ENCODE measurements around the gene NAT16. TPM values are rescaled to one million over a fixed set of nuclear protein-coding genes. Genes with fewer than 3 reads are reported as not detected.
"Not testable (repeated sequence)": the region's sequence is repeated elsewhere in the genome, so short reads cannot be mapped to it uniquely, and the experiment has no call there.

The NAT16 gene
- total RNA-seq, 1 donor from 2014 or later = not detected

- Mint-ChIP-seq H3K9me3 (ENCODE audit: low read depth) (no peaks in the 10 kb centered on the region), H3K27me3 (ENCODE audit: low read depth) (peaks cover 5% of the 10 kb centered on the region), H3K4me1 (ENCODE audit: low read depth) (no peaks in the 10 kb centered on the region), H3K27ac (ENCODE audit: unreplicated experiment) (no peak overlapping the region), H3K4me3 (ENCODE audit: unreplicated experiment) (no peak overlapping the region), H3K36me3 (ENCODE audit: low read depth) (peaks cover 31% of the 10 kb centered on the region)
- TF ChIP-seq, protein P1, sequence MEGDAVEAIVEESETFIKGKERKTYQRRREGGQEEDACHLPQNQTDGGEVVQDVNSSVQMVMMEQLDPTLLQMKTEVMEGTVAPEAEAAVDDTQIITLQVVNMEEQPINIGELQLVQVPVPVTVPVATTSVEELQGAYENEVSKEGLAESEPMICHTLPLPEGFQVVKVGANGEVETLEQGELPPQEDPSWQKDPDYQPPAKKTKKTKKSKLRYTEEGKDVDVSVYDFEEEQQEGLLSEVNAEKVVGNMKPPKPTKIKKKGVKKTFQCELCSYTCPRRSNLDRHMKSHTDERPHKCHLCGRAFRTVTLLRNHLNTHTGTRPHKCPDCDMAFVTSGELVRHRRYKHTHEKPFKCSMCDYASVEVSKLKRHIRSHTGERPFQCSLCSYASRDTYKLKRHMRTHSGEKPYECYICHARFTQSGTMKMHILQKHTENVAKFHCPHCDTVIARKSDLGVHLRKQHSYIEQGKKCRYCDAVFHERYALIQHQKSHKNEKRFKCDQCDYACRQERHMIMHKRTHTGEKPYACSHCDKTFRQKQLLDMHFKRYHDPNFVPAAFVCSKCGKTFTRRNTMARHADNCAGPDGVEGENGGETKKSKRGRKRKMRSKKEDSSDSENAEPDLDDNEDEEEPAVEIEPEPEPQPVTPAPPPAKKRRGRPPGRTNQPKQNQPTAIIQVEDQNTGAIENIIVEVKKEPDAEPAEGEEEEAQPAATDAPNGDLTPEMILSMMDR (IDR thresholded peaks at IDR 0.05) = no peak
- DNase-seq (ENCODE audit: low spot score) = no peak
These were observed 27.4 kb upstream of the NAT16 start for GRCh38 chr7:101207459-101207858.

DNA sequence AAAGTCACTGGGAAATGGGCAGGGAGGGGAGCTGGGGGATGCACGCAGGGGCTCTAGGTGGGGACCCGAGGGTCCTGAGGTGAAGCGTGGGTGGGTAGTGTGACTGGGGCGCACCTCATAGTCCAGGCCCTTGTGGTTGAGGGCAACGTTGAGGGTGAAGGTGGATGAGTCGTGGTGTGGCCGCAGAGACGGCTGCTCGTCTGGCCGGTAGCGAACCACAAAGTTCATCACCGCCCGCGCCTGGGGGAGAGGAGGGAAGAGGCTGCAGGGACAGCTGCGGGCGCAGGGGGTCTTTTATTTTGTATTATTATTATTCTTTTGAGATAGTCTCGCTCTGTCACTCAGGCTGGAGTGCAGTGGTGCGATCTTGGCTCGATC, 26.6 kb upstream of the NAT16 start:
- H3K4me1 Mint-ChIP-seq (ENCODE audit: low read depth) = no peaks in the 10 kb centered on the region
- no peak for DNase-seq (ENCODE audit: low spot score)
- peaks cover 28% of the 10 kb centered on the region for H3K36me3 Mint-ChIP-seq (ENCODE audit: low read depth)
- peaks cover 6% of the 10 kb centered on the region for H3K27me3 Mint-ChIP-seq (ENCODE audit: low read depth)
- no peak overlapping the region for H3K4me3 Mint-ChIP-seq (ENCODE audit: unreplicated experiment)
- H3K9me3 Mint-ChIP-seq (ENCODE audit: low read depth) = no peaks in the 10 kb centered on the region
- TF ChIP-seq, protein P1 (IDR thresholded peaks at IDR 0.05) = no peak
- no peak overlapping the region for H3K27ac Mint-ChIP-seq (ENCODE audit: unreplicated experiment)

- no peak for DNase-seq (ENCODE audit: low spot score)
- Mint-ChIP-seq H3K4me3 (ENCODE audit: unreplicated experiment) (no peak overlapping the region), H3K27ac (ENCODE audit: unreplicated experiment) (no peak overlapping the region), H3K27me3 (ENCODE audit: low read depth) (peaks cover 7% of the 10 kb centered on the region), H3K9me3 (ENCODE audit: low read depth) (no peaks in the 10 kb centered on the region), H3K36me3 (ENCODE audit: low read depth) (peaks cover 26% of the 10 kb centered on the region), H3K4me1 (ENCODE audit: low read depth) (peaks cover under 1% of the 10 kb centered on the region)
- TF ChIP-seq, protein P1 (IDR thresholded peaks at IDR 0.05) = no peak
These were observed 26.0 kb upstream of the NAT16 start for GRCh38 chr7:101205901-101206664.

- Mint-ChIP-seq H3K27me3 (ENCODE audit: low read depth) (peaks cover 15% of the 10 kb centered on the region), H3K36me3 (ENCODE audit: low read depth) (peaks cover 17% of the 10 kb centered on the region)
- not testable (repeated sequence) for DNase-seq (ENCODE audit: low spot score); H3K9me3 Mint-ChIP-seq (ENCODE audit: low read depth); H3K4me1 Mint-ChIP-seq (ENCODE audit: low read depth); H3K27ac Mint-ChIP-seq (ENCODE audit: unreplicated experiment); H3K4me3 Mint-ChIP-seq (ENCODE audit: unreplicated experiment)
These were observed 23.9 kb upstream of the NAT16 start for GRCh38 chr7:101203740-101204738.

GRCh38 chr7:101202603-101202918, 22.5 kb upstream of the NAT16 start:
- Mint-ChIP-seq H3K9me3 (ENCODE audit: low read depth) (no peaks in the 10 kb centered on the region), H3K27me3 (ENCODE audit: low read depth) (peaks cover 15% of the 10 kb centered on the region), H3K27ac (ENCODE audit: unreplicated experiment) (no peak overlapping the region), H3K4me3 (ENCODE audit: unreplicated experiment) (no peak overlapping the region), H3K4me1 (ENCODE audit: low read depth) (peaks cover 3% of the 10 kb centered on the region), H3K36me3 (ENCODE audit: low read depth) (peaks cover 10% of the 10 kb centered on the region)
- DNase-seq (ENCODE audit: low spot score) = no peak
- TF ChIP-seq, protein P1 (IDR thresholded peaks at IDR 0.05) = no peak
